HCT116 (cell line): Measurements from ENCODE around the gene ARHGEF25. TPM values are rescaled to one million over a fixed set of nuclear protein-coding genes. Genes with fewer than 3 reads are reported as not detected.

ENCODE experiments used
- ATAC-seq: fragments of 200-7000 bp; cut with Tn5 transposase; 2 replicates; pipeline ENCODE4 v1.9.1; 2020; ENCODE audit warnings: mild to moderate bottlenecking, moderate library complexity
- BruUV-seq: library from RNA; stranded (reverse); fragments of 400-500 nt; replicated peaks from 2 replicates; lab custom pipeline; 2021; lab: Mats Ljungman, UMichigan
- CTCF ChIA-PET: fragments of 300-600 bp; sonication (Branson Sonifier 250); formaldehyde crosslinking; loops from one replicate; lab custom pipeline; 2021; ENCODE audit warnings: antibody characterized with exemption; lab: Charles Lee
- POLR2A ChIA-PET: fragments of 300-600, 350-600 bp; sonication (Branson Sonifier 250); formaldehyde crosslinking; loops from one replicate; lab custom pipeline; 2021; ENCODE audit warnings: antibody characterized with exemption; lab: Charles Lee
- RAD21 ChIA-PET, 2 experiments: fragments of 300-600 bp; sonication (Branson Sonifier 250); formaldehyde crosslinking; loops; one replicate each; lab custom pipeline; 2023; ENCODE audit warnings: low total read pairs in 2 of 2; ENCODE audit not compliant: uncharacterized antibody in 2 of 2, unreplicated experiment in 2 of 2, low non-redundant PET in 1 of 2; lab: Charles Lee
- DNase-seq: peaks from one replicate; pipeline ENCODE4 v3.0.0-alpha.2; 2010; ENCODE audit warnings: low read depth, low spot score
- H2AFZ ChIP-seq: fragments of 200-600 bp; shearing (Covaris generic), sonication (generic); 2 replicates; pipeline ENCODE4 v1.6.1; 2017; ENCODE audit warnings: low read depth, mixed run types, mixed read lengths, antibody characterized with exemption, low read length; ENCODE audit not compliant: poor library complexity, severe bottlenecking
- H3K27ac ChIP-seq: 2 replicates; pipeline ENCODE4 v1.5.1; 2012; ENCODE audit warnings: low read depth, low read length
- H3K27me3 ChIP-seq: fragments of 200-600 bp; sonication (generic); 2 replicates; pipeline ENCODE4 v1.6.1; 2016; ENCODE audit warnings: mixed run types, low read length, mixed read lengths; ENCODE audit not compliant: insufficient read depth
- H3K36me3 ChIP-seq, 2 experiments: fragments of 200-500 bp in 1 of 2; fragments of 200-600 bp in 1 of 2; sonication (Bioruptor generic) in 1 of 2; sonication (generic) in 1 of 2; 2 replicates each; pipeline versions ENCODE4 v1.5.1 to v1.6.1; 2014 to 2016; ENCODE audit warnings: low read length in 2 of 2, inconsistent platforms in 1 of 2, mixed read lengths in 1 of 2, mixed run types in 1 of 2; ENCODE audit not compliant: insufficient read depth in 2 of 2, control insufficient read depth in 1 of 2
- H3K4me1 ChIP-seq, 2 experiments: fragments of 200-600 bp in 1 of 2; sonication (generic) in 1 of 2; 2 replicates each; pipeline versions ENCODE4 v1.5.1 to v1.6.1; 2012 to 2017; ENCODE audit warnings: low read length in 2 of 2, inconsistent platforms in 1 of 2, mild to moderate bottlenecking in 1 of 2, mixed read lengths in 1 of 2, mixed run types in 1 of 2, moderate library complexity in 1 of 2; ENCODE audit not compliant: insufficient read depth in 2 of 2, control insufficient read depth in 1 of 2
- H3K4me2 ChIP-seq: fragments of 200-600 bp; sonication (generic); 2 replicates; pipeline ENCODE4 v1.6.1; 2017; ENCODE audit warnings: mixed run types, low read length, mixed read lengths
- H3K4me3 ChIP-seq, 2 experiments: fragments of 200-600 bp in 1 of 2; sonication (generic) in 1 of 2; replicated peaks in 1 of 2; 2 replicates each; pipeline ENCODE4 v1.5.1; 2011 to 2016; ENCODE audit warnings: low read length in 2 of 2, control low read depth in 1 of 2, low read depth in 1 of 2, mild to moderate bottlenecking in 1 of 2, mixed read lengths in 1 of 2, mixed run types in 1 of 2
- H3K79me2 ChIP-seq: fragments of 200-600 bp; sonication (generic); 2 replicates; pipeline ENCODE4 v1.6.1; 2017; ENCODE audit warnings: mild to moderate bottlenecking, mixed run types, low read length, moderate library complexity, mixed read lengths; ENCODE audit not compliant: insufficient read depth
- H3K9ac ChIP-seq: fragments of 200-600 bp; sonication (generic); 2 replicates; pipeline ENCODE4 v1.6.1; 2016; ENCODE audit warnings: low read length, mixed read lengths
- H3K9me2 ChIP-seq: fragments of 200-600 bp; sonication (generic), shearing (Covaris generic); 2 replicates; pipeline ENCODE4 v1.6.1; 2017; ENCODE audit warnings: mixed run types, mild to moderate bottlenecking, moderate library complexity; ENCODE audit not compliant: insufficient read depth
- H3K9me3 ChIP-seq, 2 experiments: fragments of 200-500 bp in 1 of 2; fragments of 200-600 bp in 1 of 2; sonication (Bioruptor generic) in 1 of 2; sonication (generic) in 1 of 2; 2 replicates each; pipeline ENCODE4 v1.6.1; 2014 to 2017; ENCODE audit warnings: low read length in 2 of 2, mixed read lengths in 2 of 2, inconsistent platforms in 1 of 2, low read depth in 1 of 2, mild to moderate bottlenecking in 1 of 2, mixed run types in 1 of 2, moderate library complexity in 1 of 2; ENCODE audit not compliant: control insufficient read depth in 1 of 2, insufficient read depth in 1 of 2
- H4K20me1 ChIP-seq: fragments of 200-600 bp; sonication (generic), shearing (Covaris generic); 2 replicates; pipeline ENCODE4 v1.6.1; 2017; ENCODE audit warnings: mixed run types, mild to moderate bottlenecking, moderate library complexity; ENCODE audit not compliant: insufficient read depth
- CBX3 ChIP-seq: IDR thresholded peaks from 2 replicates; pipeline ENCODE4 v1.6.1; 2012; ENCODE audit warnings: low read depth
- CEBPB ChIP-seq: IDR thresholded peaks from 2 replicates; pipeline ENCODE4 v1.6.1; 2012; ENCODE audit warnings: low read depth
- CTCF ChIP-seq, 3 experiments: fragments of 200-600 bp in 1 of 3; sonication (generic) in 1 of 3; IDR thresholded peaks in 2 of 3; conservative IDR thresholded peaks in 1 of 3; 2 replicates each; pipeline ENCODE4 v1.5.1; 2012 to 2017; ENCODE audit warnings: low read depth in 2 of 3, low read length in 2 of 3, antibody characterized with exemption in 1 of 3, borderline replicate concordance in 1 of 3, control low read depth in 1 of 3, mild to moderate bottlenecking in 1 of 3, mixed read lengths in 1 of 3, mixed run types in 1 of 3, moderate library complexity in 1 of 3; ENCODE audit not compliant: insufficient read depth in 1 of 3
- EGR1 ChIP-seq: IDR thresholded peaks from 2 replicates; pipeline ENCODE4 v1.6.1; 2012; ENCODE audit warnings: low read depth
- ELF1 ChIP-seq: IDR thresholded peaks from 2 replicates; pipeline ENCODE4 v1.6.1; 2012; ENCODE audit warnings: low read depth, borderline replicate concordance
- EZH2phosphoT487 ChIP-seq: fragments of 200-600 bp; IDR thresholded peaks from 2 replicates; pipeline ENCODE4 v1.6.1; 2018; ENCODE audit warnings: antibody characterized with exemption, borderline replicate concordance
- MAX ChIP-seq: IDR thresholded peaks from 2 replicates; pipeline ENCODE4 v1.6.1; 2012
- POLR2A ChIP-seq: IDR thresholded peaks from 2 replicates; pipeline ENCODE4 v1.7.0; 2011; ENCODE audit warnings: borderline replicate concordance; ENCODE audit not compliant: insufficient read depth, insufficient read length; ENCODE audit errors: extremely low read depth
- POLR2AphosphoS5 ChIP-seq: IDR thresholded peaks from 2 replicates; pipeline ENCODE4 v1.6.1; 2011; ENCODE audit warnings: mild to moderate bottlenecking, low read depth, low read length, moderate library complexity
- RAD21 ChIP-seq: IDR thresholded peaks from 2 replicates; pipeline ENCODE4 v1.6.1; 2012; ENCODE audit warnings: low read depth, mild to moderate bottlenecking
- REST ChIP-seq: IDR thresholded peaks from 2 replicates; pipeline ENCODE4 v1.6.1; 2012; ENCODE audit warnings: low read depth
- SIN3A ChIP-seq: IDR thresholded peaks from 2 replicates; pipeline ENCODE4 v1.6.1; 2012; ENCODE audit warnings: low read depth
- SP1 ChIP-seq: IDR thresholded peaks from 2 replicates; pipeline ENCODE4 v1.6.1; 2012; ENCODE audit warnings: low read depth
- SRF ChIP-seq: IDR thresholded peaks from 2 replicates; pipeline ENCODE4 v1.6.1; 2012; ENCODE audit warnings: low read depth
- YY1 ChIP-seq: IDR thresholded peaks from 2 replicates; pipeline ENCODE4 v1.6.1; 2011; ENCODE audit warnings: low read length, low read depth, moderate library complexity, mild to moderate bottlenecking; ENCODE audit not compliant: insufficient replicate concordance; ENCODE audit errors: extremely low read depth
- ZBTB33 ChIP-seq: IDR thresholded peaks from 2 replicates; pipeline ENCODE4 v1.6.1; 2011; ENCODE audit warnings: mild to moderate bottlenecking, low read length, moderate library complexity; ENCODE audit not compliant: insufficient replicate concordance; ENCODE audit errors: extremely low read depth
- ZFX ChIP-seq: fragments of 450-650 bp; IDR thresholded peaks from 2 replicates; pipeline ENCODE4 v1.6.1; 2017
- intact Hi-C: fragments of 100-400 bp; cut with micrococcal nuclease; formaldehyde crosslinking; loops from 2 replicates; pipeline ENCODE4 v1.10.0; 2022
- total RNA-seq: library from RNA; stranded (reverse); gene quantifications from one replicate; pipeline ENCODE4 v1.2.1, GENCODE V29; 2021; ENCODE audit not compliant: unreplicated experiment

ARHGEF25 gene
- total RNA-seq, 1 experiment from 2014 or later = 3.6 TPM

GRCh38 chr12:57586832-57587429 lies 24.3 kb upstream of the ARHGEF25 start:
- ChIA-PET POLR2A (no interaction called here), RAD21 (no interaction called here), CTCF (no interaction called here)
- Histone ChIP-seq H3K4me2 (no peak overlapping the region), H3K36me3 (no peaks in the 10 kb centered on the region), H2AFZ (no peak overlapping the region), H3K9ac (no peak overlapping the region), H3K4me3 (no peak overlapping the region), H3K79me2 (peaks cover 3% of the 10 kb centered on the region; the same call in 1 of the 2 replicates), H3K27ac (no peak overlapping the region), H3K4me1 (peaks cover 4 to 11% of the 10 kb centered on the region in 2 experiments; a peak in 3 of 4 replicates), H3K27me3 (no peaks in the 10 kb centered on the region), H3K9me3 (no peaks in the 10 kb centered on the region), H3K9me2 (no peaks in the 10 kb centered on the region), H4K20me1 (no peaks in the 10 kb centered on the region)
- no peak for DNase-seq
- ATAC-seq = no peak
- intact Hi-C loops = no loop called here
- BruUV-seq = no TSS peak
- TF ChIP-seq POLR2A (no peak), SIN3A (no peak), ZBTB33 (no peak), EZH2phosphoT487 (no peak), SP1 (no peak), CBX3 (no peak), EGR1 (no peak), RAD21 (no peak), ZFX (no peak), SRF (no peak), CEBPB (no peak), MAX (no peak), YY1 (no peak), CTCF (IDR thresholded peaks at IDR 0.05 in 2 of 3, conservative IDR thresholded peaks at IDR 0.05 in 1 of 3; ENCODE audit: borderline replicate concordance in 1 of 3, insufficient read depth in 1 of 3, low read depth in 2 of 3, low read length in 2 of 3) (no peak), REST (no peak), ELF1 (no peak), POLR2AphosphoS5 (no peak)
